ENCODE measurements around the gene FPR1.

The FPR1 gene

DNA sequence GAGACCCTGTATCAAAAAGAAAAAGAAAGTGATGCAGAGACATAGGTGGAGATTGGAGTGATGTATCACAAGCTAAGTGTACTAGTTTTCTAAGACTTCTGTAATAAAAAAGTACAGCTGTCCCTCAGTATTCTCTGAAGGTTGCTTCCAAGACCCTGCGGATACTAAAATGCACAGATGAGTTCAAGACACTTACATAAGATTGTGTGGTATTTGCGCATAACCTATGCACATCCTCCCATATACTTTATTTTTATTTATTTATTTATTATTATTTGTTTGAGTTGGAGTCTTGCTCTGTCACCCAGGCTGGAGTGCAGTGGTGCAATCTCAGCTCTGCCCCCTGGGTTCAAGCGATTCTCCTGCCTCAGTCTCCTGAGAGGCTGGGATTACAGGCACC lies 14.3 kb downstream of the FPR1 start:
- Histone ChIP-seq H3K27ac (ENCODE audit: low read depth, low read length) (no peak overlapping the region), H3F3A (ENCODE audit: insufficient read depth) (no peaks in the 10 kb centered on the region), H3K9me2 (replicated peaks; ENCODE audit: insufficient read depth, low read length) (no peaks in the 10 kb centered on the region), H3K4me3 (ENCODE audit: insufficient read depth, low read length, poor library complexity, severe bottlenecking) (no peak overlapping the region), H2AFZ (ENCODE audit: low read depth, low read length, severe bottlenecking) (no peak overlapping the region), H3K9ac (ENCODE audit: low read length) (no peak overlapping the region), H3K36me3 (ENCODE audit: low read length) (no peaks in the 10 kb centered on the region), H3K9me3 (ENCODE audit: insufficient read depth, low read length) (no peaks in the 10 kb centered on the region), H3K4me2 (ENCODE audit: low read depth, low read length, poor library complexity, severe bottlenecking) (no peak overlapping the region), H4K20me1 (ENCODE audit: low read depth, low read length) (no peaks in the 10 kb centered on the region), H3K27me3 (ENCODE audit: low read length) (no peaks in the 10 kb centered on the region), H3K79me2 (ENCODE audit: insufficient read depth, low read length) (no peaks in the 10 kb centered on the region)
- TF ChIP-seq EZH2phosphoT487 (conservative IDR thresholded peaks at IDR 0.05; ENCODE audit: low read length), result no peak
- TF ChIP-seq, protein P1, sequence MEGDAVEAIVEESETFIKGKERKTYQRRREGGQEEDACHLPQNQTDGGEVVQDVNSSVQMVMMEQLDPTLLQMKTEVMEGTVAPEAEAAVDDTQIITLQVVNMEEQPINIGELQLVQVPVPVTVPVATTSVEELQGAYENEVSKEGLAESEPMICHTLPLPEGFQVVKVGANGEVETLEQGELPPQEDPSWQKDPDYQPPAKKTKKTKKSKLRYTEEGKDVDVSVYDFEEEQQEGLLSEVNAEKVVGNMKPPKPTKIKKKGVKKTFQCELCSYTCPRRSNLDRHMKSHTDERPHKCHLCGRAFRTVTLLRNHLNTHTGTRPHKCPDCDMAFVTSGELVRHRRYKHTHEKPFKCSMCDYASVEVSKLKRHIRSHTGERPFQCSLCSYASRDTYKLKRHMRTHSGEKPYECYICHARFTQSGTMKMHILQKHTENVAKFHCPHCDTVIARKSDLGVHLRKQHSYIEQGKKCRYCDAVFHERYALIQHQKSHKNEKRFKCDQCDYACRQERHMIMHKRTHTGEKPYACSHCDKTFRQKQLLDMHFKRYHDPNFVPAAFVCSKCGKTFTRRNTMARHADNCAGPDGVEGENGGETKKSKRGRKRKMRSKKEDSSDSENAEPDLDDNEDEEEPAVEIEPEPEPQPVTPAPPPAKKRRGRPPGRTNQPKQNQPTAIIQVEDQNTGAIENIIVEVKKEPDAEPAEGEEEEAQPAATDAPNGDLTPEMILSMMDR (IDR thresholded peaks at IDR 0.05; ENCODE audit: insufficient read depth, low read length, poor library complexity, severe bottlenecking), result no peak

- no peaks in the 10 kb centered on the region for H4K20me1 ChIP-seq (ENCODE audit: low read depth, low read length)
- no peak overlapping the region for H3K4me3 ChIP-seq (ENCODE audit: insufficient read depth, low read length, poor library complexity, severe bottlenecking)
- TF ChIP-seq, protein P1 (IDR thresholded peaks at IDR 0.05; ENCODE audit: insufficient read depth, low read length, poor library complexity, severe bottlenecking), result no peak
- TF ChIP-seq EZH2phosphoT487 (conservative IDR thresholded peaks at IDR 0.05; ENCODE audit: low read length), result no peak
- H3F3A ChIP-seq (ENCODE audit: insufficient read depth), result no peaks in the 10 kb centered on the region
- no peaks in the 10 kb centered on the region for H3K9me3 ChIP-seq (ENCODE audit: insufficient read depth, low read length)
- H3K27ac ChIP-seq (ENCODE audit: low read depth, low read length), result no peak overlapping the region
- no peaks in the 10 kb centered on the region for H3K27me3 ChIP-seq (ENCODE audit: low read length)
- H2AFZ ChIP-seq (ENCODE audit: low read depth, low read length, severe bottlenecking), result no peak overlapping the region
- H3K9me2 ChIP-seq (replicated peaks; ENCODE audit: insufficient read depth, low read length), result no peaks in the 10 kb centered on the region
- no peaks in the 10 kb centered on the region for H3K36me3 ChIP-seq (ENCODE audit: low read length)
- H3K4me2 ChIP-seq (ENCODE audit: low read depth, low read length, poor library complexity, severe bottlenecking), result no peak overlapping the region
- H3K9ac ChIP-seq (ENCODE audit: low read length), result no peak overlapping the region
- H3K79me2 ChIP-seq (ENCODE audit: insufficient read depth, low read length), result no peaks in the 10 kb centered on the region
Measured at GRCh38 chr19:51735759-51736449, 15.8 kb downstream of the FPR1 start.

DNA sequence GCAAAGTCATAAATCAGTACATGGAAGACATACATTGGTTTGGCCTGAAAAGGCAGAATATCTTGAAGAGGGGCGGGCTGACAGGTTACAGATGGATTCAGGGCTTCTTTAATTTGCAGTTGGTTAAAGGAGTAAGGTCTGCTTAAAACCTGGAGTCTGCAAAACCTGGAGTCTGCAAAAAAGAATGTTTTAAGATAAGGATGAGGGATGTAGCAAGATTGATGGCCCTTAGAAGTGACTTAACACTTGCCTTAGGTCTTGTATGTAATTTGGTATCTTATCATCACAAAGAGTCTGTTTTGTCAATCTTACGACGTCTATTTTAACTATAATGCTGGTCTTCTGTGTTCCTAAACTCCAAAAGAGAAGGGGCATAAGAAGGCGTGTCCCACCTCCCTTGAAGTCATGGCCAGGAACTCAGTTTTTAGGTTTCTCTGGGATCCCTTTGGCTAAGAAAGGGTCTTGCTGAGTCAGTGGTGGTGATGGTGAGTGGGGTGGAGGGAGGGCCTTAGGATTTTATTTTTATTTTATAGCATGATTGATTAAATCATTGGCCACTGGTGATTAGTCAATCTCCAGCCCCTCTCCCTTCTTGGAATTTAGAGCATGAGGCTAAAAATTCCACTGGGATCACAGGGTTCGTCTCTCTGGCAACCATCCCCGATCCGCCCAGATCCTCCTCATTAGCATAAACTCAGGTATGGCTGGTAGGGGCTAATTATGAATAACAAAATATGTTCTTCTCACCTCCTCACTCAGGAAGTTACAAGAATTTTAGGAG lies 17.7 kb downstream of the FPR1 start:
- no peaks in the 10 kb centered on the region for H3K9me2 ChIP-seq (replicated peaks; ENCODE audit: insufficient read depth, low read length)
- no peaks in the 10 kb centered on the region for H3K36me3 ChIP-seq (ENCODE audit: low read length)
- no peak overlapping the region for H2AFZ ChIP-seq (ENCODE audit: low read depth, low read length, severe bottlenecking)
- no peak overlapping the region for H3K9ac ChIP-seq (ENCODE audit: low read length)
- H3K4me2 ChIP-seq (ENCODE audit: low read depth, low read length, poor library complexity, severe bottlenecking), result no peak overlapping the region
- H3K27ac ChIP-seq (ENCODE audit: low read depth, low read length), result no peak overlapping the region
- H4K20me1 ChIP-seq (ENCODE audit: low read depth, low read length), result no peaks in the 10 kb centered on the region
- no peaks in the 10 kb centered on the region for H3F3A ChIP-seq (ENCODE audit: insufficient read depth)
- no peaks in the 10 kb centered on the region for H3K79me2 ChIP-seq (ENCODE audit: insufficient read depth, low read length)
- TF ChIP-seq EZH2phosphoT487 (conservative IDR thresholded peaks at IDR 0.05; ENCODE audit: low read length), result no peak
- TF ChIP-seq, protein P1 (IDR thresholded peaks at IDR 0.05; ENCODE audit: insufficient read depth, low read length, poor library complexity, severe bottlenecking), result no peak
- H3K9me3 ChIP-seq (ENCODE audit: insufficient read depth, low read length), result no peaks in the 10 kb centered on the region
- no peaks in the 10 kb centered on the region for H3K27me3 ChIP-seq (ENCODE audit: low read length)
- H3K4me3 ChIP-seq (ENCODE audit: insufficient read depth, low read length, poor library complexity, severe bottlenecking), result no peak overlapping the region
